ENCODE data around the gene PLK3. TPM values are rescaled to one million over a fixed set of nuclear protein-coding genes. Genes with fewer than 3 reads are reported as not detected.

The PLK3 gene
- total and polyA plus RNA-seq, 10 of the 15 experiments (the other 5 are each of a cell fraction or from before 2014, with no cell fraction given): 1.5 to 23.2 (median 12.1) TPM

DNA sequence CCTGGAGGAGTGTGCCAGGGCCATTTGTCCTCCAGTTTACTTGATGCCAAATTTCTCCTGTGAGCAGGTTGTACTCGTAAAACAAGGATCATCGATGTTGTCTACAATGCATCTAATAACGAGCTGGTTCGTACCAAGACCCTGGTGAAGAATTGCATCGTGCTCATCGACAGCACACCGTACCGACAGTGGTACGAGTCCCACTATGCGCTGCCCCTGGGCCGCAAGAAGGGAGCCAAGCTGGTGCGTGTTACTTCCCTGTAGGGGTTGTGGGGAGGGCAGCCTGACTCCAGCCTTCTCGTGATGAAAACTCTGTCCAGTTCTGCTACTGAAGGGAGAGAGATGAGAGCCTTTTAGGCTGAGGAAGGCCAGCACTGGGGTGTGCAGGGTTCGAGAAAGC is 22.6 kb upstream of the PLK3 start:
- SMC1A ChIA-PET (ENCODE audit: uncharacterized antibody, unreplicated experiment): interaction anchor here (0.9 to 1.7 kb wide), 3 partner anchors 8 to 56 kb away, joined by 4 to 6 read pairs (median 5); no protein-coding TSS in a partner anchor
- in situ Hi-C loops (cut with MboI) (no loop called here), intact Hi-C loops (cut with micrococcal nuclease; ENCODE audit: unreplicated experiment) (loop anchor here (2.0 to 5.0 kb wide), 2 partner anchors 40 to 47 kb away; partner anchors contain the start of gene RNU5D-1)
- peaks cover 43% of the 10 kb centered on the region for H3K79me2 ChIP-seq (ENCODE audit: control insufficient read depth, insufficient read depth, low read length)
- CTCF ChIA-PET: interaction anchor here (0.8 to 1.6 kb wide), 3 partner anchors 48 to 64 kb away, joined by 3 to 5 read pairs (median 4); no protein-coding TSS in a partner anchor
- no peak overlapping the region for H3K27ac ChIP-seq (ENCODE audit: control insufficient read depth, insufficient read depth)
- WGBS (ENCODE audit: insufficient coverage, insufficient replicate concordance, low lambda C conversion rate, missing lambda C conversion rate): 83% methylated on average over 14 of the region's 14 CpGs
- H3K4me3 ChIP-seq: peak overlapping the region; percentile 73
- no peaks in the 10 kb centered on the region for H3K9me3 ChIP-seq (replicated peaks; ENCODE audit: control insufficient read depth, insufficient read depth, low read length)
- peaks cover 13% of the 10 kb centered on the region for H3K4me1 ChIP-seq (ENCODE audit: control insufficient read depth, insufficient read depth, low read length)
- H3K4me2 ChIP-seq (ENCODE audit: control insufficient read depth, insufficient read depth): peak overlapping the region; percentile 73
- no peaks in the 10 kb centered on the region for H3K27me3 ChIP-seq (replicated peaks in 1 of 2; ENCODE audit: control insufficient read depth in 2 of 2, insufficient read depth in 2 of 2, low read length in 1 of 2)
- H3K9ac ChIP-seq (ENCODE audit: control insufficient read depth, insufficient read depth, low read length): peak overlapping the region; percentile 99
- BruUV-seq (replicated peaks): no TSS peak
- H2AFZ ChIP-seq (ENCODE audit: control insufficient read depth, low read depth, low read length): no peak overlapping the region
- TF ChIP-seq DPF2 (IDR thresholded peaks at IDR 0.05) (0 out of 2 replicates have a peak, but pooled peaks have one; percentile 30), SRF (IDR thresholded peaks at IDR 0.05; ENCODE audit: low read depth in 2 of 2, low read length in 2 of 2) (no peak), POLR2A (IDR thresholded peaks at IDR 0.05; ENCODE audit: low read depth, low read length) (peak; percentile 55), POLR2AphosphoS5 (IDR thresholded peaks at IDR 0.05; ENCODE audit: low read length) (peak; percentile 34; the same call in 1 of the 2 replicates)
- TF ChIP-seq, protein P1, sequence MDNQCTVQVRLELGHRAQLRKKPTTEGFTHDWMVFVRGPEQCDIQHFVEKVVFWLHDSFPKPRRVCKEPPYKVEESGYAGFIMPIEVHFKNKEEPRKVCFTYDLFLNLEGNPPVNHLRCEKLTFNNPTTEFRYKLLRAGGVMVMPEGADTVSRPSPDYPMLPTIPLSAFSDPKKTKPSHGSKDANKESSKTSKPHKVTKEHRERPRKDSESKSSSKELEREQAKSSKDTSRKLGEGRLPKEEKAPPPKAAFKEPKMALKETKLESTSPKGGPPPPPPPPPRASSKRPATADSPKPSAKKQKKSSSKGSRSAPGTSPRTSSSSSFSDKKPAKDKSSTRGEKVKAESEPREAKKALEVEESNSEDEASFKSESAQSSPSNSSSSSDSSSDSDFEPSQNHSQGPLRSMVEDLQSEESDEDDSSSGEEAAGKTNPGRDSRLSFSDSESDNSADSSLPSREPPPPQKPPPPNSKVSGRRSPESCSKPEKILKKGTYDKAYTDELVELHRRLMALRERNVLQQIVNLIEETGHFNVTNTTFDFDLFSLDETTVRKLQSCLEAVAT (IDR thresholded peaks at IDR 0.05): peak; percentile 53; the same call in 1 of the 2 replicates
- POLR2A ChIA-PET: interaction anchor here (0.7 to 1.4 kb wide), 2 partner anchors 23 to 42 kb away, joined by 3 to 4 read pairs; partner anchors contain the start of gene PLK3
- RAD21 ChIA-PET (ENCODE audit: unreplicated experiment): interaction anchor here (0.5 kb wide), 1 partner anchor 740 kb away, joined by 3 read pairs; no protein-coding TSS in a partner anchor
- FAIRE-seq (no peak), DNase-seq (ENCODE audit: low read depth, low spot score) (no peak), ATAC-seq (no peak)
- H4K20me1 ChIP-seq (ENCODE audit: control insufficient read depth, insufficient read depth): peaks cover 12% of the 10 kb centered on the region
- H3K36me3 ChIP-seq (ENCODE audit: control insufficient read depth in 2 of 2, insufficient read depth in 2 of 2, low read length in 1 of 2): peaks cover 8 to 30% of the 10 kb centered on the region in 2 experiments

Data from GM12878 (cell line).